Raji (cell line): Measurements from ENCODE around the gene DENND2D.

ENCODE experiments used
- POLR2A ChIP-seq: IDR thresholded peaks from 2 replicates; pipeline ENCODE4 v1.6.1; 2011; ENCODE audit warnings: low read depth, low read length, control low read depth; ENCODE audit not compliant: insufficient read depth

The DENND2D gene

DNA sequence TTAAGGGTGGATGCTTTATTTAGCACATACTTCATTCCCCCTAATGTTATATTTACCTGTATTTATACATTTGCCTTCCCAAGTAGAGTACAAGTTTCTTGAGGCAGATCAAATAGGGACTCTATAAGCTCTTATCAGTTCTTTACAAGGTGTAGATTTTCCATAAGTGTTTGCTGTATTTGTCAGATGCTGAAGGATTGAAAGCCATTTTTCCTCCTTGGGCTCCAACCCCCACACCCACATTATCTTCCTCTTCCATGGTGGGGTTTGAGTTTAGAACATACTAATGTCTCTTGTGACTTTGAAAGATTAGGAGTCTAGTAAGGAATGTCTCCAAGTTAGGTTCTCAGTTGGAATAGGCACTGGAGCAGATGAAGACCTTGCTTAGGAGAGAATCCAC is 24.6 kb upstream of the DENND2D start:
- TF ChIP-seq POLR2A: no peak

DNA sequence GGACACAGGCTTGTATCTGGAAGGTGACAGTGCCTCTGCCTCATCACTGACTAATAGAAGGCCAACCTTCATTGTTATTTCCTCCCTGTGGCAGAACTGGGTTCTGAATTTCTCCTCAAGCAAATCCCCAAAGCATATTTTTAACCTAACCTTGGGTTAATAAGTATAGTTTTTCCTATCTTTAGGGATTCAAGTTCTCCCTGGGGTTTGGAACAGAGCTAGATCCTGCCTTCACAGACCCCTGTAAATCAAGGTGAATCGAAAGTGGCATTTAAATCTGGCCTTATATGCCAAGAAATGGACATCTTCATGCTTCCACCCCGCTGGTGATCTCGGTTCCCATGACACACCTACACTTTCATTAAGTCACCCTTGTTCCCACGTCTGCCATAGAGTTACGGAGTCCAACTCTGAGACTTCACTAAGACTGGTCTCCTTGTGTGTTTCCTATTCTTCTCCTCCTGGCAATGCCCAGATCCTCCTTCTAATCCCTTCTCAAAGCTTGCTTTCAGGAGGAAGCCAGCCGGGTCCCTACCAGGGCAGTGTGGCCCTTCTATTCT is 22.8 kb upstream of the DENND2D start:
- TF ChIP-seq POLR2A: no peak

DNA sequence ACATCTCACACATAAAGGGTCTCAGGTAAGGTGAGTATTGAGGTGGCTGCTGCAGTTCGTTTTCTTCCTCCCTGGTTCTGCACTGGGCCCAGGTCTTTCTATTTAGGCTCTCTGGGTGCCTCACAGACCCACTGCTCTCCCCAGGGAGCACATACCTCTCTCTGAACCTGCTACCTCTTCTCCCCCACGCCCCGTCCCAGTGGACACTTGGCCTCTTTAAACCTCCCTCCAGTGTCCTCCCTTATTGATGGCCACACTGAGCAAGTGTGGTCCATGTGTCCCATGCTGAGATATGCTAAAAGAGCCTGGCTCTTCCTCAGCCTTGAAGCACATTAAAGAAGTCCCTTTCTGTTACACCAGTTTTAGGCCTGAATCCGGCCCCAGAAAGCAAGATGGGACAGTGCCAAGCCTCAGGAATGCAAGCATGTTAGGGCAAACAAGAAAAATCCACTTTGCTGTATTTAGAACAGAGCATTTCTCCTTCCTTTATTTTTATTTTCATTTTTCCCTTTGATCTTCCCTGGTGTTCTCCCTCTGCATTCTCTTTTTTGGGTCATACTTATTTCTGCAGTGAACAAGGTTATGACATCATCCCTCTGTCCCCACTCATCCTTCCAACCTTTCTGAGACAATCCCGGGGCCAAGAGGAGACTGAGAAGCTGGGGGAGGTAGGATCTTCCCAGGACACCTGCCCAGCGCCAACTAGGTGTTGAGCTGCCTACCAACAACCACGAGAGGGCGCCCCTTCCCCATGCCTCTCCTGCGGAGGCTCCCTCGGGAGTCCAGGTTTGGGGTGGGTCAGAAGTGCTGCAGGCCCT is 22.1 kb upstream of the DENND2D start:
- 0 out of 2 replicates have a peak, but pooled peaks have one; percentile 17 for TF ChIP-seq POLR2A

DNA sequence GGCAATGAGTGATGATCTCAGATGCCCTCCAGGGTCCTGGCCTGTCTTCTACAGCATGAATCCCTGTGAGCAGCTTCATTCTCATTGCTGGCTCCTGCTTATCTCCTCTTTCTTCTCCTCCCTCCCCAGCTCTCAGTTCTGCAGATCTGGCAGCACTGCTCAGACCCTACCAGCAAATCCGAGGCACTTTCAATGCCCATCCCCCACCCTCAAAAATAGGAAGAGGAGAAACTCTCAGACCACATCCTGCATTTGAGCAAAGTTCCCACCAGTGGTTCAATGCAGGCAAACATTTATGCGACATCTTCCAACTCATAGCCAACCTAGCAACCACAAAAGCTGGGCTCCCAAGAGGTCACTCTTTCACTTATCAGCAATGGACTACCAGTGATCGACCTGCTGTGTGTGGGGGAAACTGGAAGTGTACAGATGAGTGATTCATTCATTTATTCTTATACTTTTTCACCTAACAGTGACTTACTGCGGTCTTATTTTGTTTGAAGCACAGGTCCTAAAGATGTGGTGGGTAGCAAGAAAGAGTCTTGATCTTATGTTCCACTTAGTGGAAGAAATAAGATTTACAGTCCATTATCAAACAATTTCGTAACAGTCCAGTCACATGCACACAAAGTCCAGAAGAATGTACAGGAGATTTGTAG is 21.3 kb upstream of the DENND2D start:
- TF ChIP-seq POLR2A: peak; percentile 53

DNA sequence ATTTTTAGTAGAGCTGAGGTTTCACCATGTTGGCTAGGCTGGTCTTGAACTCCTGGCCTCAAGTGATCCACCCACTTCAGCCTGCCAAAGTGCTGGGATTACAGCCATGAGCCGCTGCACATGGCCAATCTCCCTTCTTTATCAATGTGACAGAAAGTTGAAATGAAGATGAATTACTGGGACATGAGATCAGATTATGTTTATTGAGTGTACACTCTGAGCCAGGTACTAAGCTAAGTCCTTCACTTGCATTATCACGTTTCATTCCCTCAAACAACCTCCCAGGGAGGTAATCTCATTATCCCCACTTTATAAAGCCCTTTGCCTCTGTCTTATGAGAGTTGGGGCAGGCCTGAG is 20.8 kb upstream of the DENND2D start:
- TF ChIP-seq POLR2A: no peak

DNA sequence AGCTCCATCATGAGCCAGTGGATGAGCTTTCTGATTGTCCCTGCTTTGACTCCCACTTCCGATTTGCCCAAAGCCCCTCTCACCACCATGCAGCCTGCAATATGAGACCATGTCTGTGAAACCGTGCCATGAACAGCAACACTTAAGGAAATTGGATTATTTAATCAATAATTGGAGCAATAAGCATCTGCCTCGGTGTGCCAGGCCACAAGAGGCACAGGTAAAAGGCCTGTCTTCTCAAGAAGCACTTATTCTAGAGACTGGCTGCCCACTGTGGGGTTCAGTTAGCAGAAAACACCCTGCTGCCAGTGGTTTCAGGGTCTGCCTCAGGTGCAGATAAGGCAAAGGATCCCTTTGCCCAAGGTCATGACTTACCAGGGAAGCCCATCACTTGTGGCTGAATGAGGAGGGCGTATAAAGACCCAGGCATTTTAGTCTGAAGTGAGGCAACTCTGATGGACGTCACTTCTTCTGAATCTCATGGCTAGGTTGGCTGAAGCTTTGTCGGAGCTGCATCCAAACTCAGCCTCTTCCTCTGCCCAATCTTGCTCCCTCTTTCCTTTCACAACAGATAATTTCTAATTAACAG is 19.9 kb upstream of the DENND2D start:
- peak; percentile 48 for TF ChIP-seq POLR2A

DNA sequence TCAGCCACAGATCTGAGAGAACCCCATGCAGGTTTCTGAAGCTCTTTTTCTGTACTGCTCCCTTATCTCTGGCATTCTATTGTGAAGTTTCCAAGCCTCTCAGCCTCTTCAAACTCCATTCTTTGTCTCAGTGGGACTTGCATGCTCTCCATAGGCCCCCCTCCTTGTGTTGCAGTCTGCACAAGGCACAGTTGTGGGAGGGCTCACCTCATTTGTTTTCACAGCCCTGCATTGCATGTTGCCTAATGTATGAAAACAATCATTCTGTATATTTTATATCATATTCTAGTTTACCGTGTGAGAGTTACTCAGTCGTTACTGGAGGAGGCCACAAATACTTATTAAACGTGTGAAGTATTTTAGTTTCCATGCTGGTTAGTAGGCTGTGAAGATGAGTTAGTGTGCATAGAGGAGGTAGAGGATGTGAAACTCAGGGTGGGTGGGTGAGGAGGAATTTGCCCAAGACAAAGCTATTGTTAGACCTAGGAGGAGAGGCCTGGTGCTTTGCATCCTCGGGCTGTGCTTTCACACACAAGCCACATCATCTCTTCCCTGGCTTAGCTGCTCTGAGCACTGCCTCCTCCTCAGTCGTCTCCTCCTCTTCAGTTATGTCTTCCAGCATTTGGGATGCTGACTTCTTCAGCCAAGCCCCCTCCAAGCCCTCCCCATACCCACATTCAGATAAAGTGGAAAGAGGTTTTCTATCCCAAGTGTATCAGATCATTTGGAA is 19.3 kb upstream of the DENND2D start:
- peak; percentile 70 for TF ChIP-seq POLR2A

DNA sequence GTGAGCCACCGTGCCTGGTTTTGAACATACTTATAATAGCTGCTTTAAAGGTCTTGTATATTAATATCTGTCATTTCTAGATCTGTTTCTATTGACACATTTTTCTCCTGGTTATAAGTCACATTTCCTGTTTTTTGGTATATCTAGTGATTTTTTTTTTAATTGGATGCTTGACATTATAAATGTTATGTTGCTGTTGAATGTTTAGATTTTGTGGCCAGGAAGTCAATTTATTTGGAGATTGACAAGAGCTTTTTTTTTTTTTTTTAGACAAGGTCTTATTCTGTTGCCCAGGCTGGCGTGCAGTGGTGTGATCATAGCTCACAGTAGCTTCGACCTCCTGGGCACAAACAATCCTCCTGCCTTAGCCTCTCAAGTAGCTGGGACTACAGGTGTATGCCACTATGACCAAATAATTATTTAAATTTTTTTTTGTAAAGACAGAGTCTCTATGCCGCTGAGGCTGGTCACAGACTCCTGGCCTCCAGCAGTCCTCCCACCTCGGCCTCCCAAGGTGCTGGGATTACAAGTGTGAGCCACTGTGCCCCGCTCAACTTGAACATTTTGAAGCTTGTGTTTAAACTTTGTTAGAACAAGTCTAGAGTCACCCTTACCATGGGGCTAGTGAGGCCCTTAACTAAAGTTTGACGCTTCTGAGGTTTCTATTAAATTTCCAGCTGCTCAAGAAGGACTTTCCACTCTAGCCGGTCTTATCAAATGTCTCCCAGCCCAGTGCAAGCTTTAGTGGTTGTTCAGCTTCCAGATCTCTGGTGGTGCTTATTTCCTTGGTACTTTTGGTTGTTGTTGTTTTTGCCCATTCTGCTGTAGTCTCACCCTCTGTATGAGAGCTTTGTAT is 18.5 kb upstream of the DENND2D start:
- no peak for TF ChIP-seq POLR2A

DNA sequence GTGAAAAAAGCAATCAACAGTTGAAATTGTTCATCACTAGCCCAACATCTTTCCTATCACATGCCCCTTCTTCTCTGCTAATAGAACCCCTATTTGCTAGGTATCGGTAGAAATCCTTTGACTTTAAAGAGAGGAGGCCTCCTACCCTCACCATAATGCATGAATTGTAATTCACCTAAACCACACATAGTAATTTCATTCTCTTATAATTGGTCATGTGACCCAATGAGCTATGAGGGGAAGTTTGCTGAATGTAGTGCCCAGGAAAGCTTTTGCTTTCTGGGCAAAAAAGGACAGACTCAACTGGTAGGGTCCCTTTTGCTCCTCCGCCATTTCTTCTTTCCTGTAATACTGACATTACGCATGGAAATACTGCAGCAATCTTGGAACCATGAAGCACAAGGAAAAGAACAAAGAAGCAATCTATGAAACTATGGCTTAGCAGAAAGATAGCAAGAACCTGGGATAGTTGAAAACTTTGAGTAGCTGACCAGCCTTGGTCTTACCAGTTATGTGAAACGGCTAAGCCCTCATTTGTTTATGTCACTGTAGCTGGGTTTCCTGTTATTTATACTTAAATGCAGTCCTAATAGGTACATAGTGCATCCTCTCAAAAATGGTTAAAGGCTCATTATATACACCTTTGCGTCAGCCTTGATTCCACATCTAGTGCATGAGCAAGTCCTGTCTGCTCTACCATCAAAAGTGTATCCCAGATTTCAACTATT is 16.9 kb upstream of the DENND2D start:
- TF ChIP-seq POLR2A: peak; percentile 45

DNA sequence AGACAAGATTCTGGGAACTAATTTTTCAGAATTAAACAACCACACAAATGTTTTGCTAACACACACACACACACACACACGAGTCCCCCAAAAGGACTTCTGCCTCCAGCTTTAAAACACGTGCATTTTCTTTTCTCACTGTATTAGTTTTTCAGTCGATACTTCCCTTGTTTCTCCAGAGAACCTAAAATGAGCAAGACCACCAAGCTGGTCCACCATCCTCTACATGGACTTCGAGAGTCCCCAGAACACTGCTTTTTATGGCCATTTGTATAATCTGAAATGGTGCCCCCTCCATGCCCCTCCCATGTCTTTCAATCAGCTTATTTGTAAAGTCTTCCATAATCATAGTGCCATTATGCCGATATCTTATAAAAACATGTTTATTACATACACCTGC is 16.3 kb upstream of the DENND2D start:
- no peak for TF ChIP-seq POLR2A

DNA sequence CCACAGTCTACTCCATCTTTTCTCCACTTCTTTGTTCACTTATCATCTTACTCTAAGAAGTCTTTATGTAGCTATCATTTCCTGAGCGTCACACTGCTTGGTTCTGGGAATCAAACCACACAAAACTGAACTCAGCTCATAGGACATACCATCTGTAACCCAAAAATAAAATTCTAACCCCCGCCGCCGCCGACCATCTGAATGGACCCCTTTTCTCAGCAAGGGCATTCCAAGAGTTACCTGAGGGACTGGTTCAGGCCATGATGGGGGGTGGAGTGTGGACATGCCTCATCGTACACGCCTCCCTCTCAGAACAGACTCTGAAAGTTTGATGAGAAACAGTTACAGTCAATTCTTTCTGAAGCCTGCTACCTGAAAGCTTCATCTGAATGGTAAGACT is 14.4 kb upstream of the DENND2D start:
- TF ChIP-seq POLR2A: peak; percentile 43; the same call in 1 of the 2 replicates

DNA sequence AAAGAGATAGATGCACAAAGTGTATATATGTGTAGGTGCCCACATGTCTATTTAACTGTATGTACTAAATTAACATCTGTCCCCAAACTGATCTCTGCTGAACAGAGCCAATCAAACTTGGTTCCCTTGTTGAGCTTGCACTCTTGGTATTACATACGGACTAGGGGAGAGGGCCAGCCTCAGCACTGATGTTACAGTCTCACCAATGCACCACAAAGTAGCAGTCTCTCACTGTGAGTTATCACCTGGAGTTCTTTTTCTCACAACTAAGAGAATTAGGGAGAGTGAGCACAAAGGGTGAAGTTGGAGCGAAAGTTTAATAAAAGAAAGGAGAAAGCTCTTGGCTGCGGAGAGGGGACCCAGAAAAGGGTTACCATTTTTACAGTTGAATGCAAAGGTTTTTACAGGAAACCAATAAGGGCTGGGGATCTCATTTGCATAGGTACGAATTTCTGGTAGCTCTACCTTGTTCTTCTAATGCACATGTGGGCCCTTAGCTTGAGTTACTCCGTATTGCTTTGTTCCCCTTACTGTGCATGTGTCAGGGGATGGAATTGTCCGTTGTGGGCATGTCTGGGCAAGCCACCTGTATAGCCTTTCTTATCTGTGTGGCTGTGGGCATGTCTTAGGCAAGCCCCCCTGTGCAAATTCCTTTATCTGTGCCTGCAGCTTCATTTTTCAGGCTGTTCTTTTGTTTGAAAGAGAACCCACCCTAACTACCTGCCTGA is 13.8 kb upstream of the DENND2D start:
- peak; percentile 63 for TF ChIP-seq POLR2A

DNA sequence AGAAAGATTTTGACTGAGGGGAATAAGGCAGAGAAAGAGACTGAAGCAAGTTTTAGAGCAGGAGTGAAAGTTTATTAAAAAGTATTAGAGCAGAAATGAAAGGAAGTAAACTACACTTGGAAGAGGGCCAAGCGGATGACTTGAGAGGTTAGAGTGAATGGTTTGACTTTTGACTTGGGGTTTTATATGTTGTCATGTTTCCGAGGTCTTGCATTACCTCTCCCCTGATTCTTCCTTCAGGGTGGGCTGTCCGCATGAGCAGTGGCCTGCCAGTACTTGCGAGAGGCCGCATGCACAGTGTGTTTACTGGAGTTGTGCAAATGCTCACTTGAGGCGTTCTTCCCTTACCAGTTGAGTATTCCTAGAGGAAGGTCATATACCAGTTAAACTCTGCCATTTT is 13.0 kb upstream of the DENND2D start:
- no peak for TF ChIP-seq POLR2A
